Adrenal gland (tissue), 5 donors: ENCODE results near the gene SCARB1.

Experiments
- POLR2A ChIP-seq, 2 donors: fragments of 450-650 bp; IDR thresholded peaks; one replicate each; pipeline ENCODE4 v1.6.1; 2017; ENCODE audit warnings: antibody characterized with exemption in 2 of 2, mild to moderate bottlenecking in 2 of 2, moderate library complexity in 1 of 2
- TF ChIP-seq, protein P1 (sequence below), 6 experiments: fragments of 450-650 bp in 4 of 6; fragments of 200-600 bp in 2 of 6; sonication (generic) in 1 of 6; IDR thresholded peaks; 1 replicate in 5 of 6; 2 replicates in 1 of 6; pipeline versions ENCODE4 v1.5.1 to v1.8.0; 2016 to 2021; ENCODE audit warnings: antibody characterized with exemption in 6 of 6, mild to moderate bottlenecking in 2 of 6, moderate library complexity in 1 of 6
- donor health status: DM: no; HTN: no; CAD: no.

DNA sequence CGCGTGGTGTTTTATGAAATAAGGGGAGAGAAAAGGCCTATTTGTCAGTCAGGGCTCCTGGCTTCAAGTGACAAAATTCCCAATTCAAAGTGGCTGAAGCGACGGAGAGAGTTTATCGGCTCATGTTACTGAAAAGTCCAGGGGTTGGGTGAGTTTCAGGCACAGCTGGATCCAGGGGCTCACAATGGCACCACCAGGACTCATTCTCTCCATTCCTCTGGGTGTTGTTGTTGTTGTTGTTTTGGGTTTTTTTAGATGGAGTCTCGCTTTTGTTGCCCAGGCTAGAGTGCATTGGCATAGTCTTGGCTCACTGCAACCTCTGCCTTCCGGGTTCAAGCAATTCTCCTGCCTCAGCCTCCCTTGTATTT lies 119.4 kb downstream of the SCARB1 start:
- TF ChIP-seq, protein P1, sequence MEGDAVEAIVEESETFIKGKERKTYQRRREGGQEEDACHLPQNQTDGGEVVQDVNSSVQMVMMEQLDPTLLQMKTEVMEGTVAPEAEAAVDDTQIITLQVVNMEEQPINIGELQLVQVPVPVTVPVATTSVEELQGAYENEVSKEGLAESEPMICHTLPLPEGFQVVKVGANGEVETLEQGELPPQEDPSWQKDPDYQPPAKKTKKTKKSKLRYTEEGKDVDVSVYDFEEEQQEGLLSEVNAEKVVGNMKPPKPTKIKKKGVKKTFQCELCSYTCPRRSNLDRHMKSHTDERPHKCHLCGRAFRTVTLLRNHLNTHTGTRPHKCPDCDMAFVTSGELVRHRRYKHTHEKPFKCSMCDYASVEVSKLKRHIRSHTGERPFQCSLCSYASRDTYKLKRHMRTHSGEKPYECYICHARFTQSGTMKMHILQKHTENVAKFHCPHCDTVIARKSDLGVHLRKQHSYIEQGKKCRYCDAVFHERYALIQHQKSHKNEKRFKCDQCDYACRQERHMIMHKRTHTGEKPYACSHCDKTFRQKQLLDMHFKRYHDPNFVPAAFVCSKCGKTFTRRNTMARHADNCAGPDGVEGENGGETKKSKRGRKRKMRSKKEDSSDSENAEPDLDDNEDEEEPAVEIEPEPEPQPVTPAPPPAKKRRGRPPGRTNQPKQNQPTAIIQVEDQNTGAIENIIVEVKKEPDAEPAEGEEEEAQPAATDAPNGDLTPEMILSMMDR (IDR thresholded peaks at IDR 0.05): no peak
- TF ChIP-seq POLR2A (IDR thresholded peaks at IDR 0.05): no peak
